ACC112 (cell line): Measurements from ENCODE around the gene SQSTM1.

Experiments
- H2AFZ ChIP-seq: fragments of 200-600 bp; sonication (generic); one replicate; pipeline ENCODE4 v1.6.0; 2017; ENCODE audit warnings: antibody characterized with exemption, low read length; ENCODE audit not compliant: unreplicated experiment
- H3K27ac ChIP-seq: fragments of 200-600 bp; sonication (generic); 2 replicates; pipeline ENCODE4 v1.5.1; 2014; ENCODE audit warnings: low read depth, mild to moderate bottlenecking, antibody characterized with exemption, low read length, moderate library complexity
- H3K27me3 ChIP-seq: fragments of 200-600 bp; sonication (generic); 2 replicates; pipeline ENCODE4 v1.6.1; 2014; ENCODE audit warnings: mild to moderate bottlenecking, antibody characterized with exemption, low read length, moderate library complexity, mixed read lengths; ENCODE audit not compliant: insufficient read depth
- H3K36me3 ChIP-seq: fragments of 200-600 bp; sonication (generic); 2 replicates; pipeline ENCODE4 v1.6.1; 2016; ENCODE audit warnings: mild to moderate bottlenecking, antibody characterized with exemption, low read length, moderate library complexity, mixed read lengths; ENCODE audit not compliant: insufficient read depth
- H3K4me1 ChIP-seq: fragments of 200-600 bp; sonication (generic); one replicate; pipeline ENCODE4 v1.6.1; 2016; ENCODE audit warnings: low read length, mixed read lengths; ENCODE audit not compliant: insufficient read depth, unreplicated experiment, control insufficient read depth
- H3K4me3 ChIP-seq: fragments of 200-600 bp; sonication (generic); 2 replicates; pipeline ENCODE4 v1.5.1; 2014; ENCODE audit warnings: mild to moderate bottlenecking, low read depth, low read length
- H3K79me2 ChIP-seq: fragments of 200-600 bp; sonication (generic); one replicate; pipeline ENCODE4 v1.6.0; 2016; ENCODE audit warnings: low read length; ENCODE audit not compliant: control insufficient read depth, unreplicated experiment, insufficient read depth

The SQSTM1 gene

GRCh38 chr5:179820483-179821297 is at the start of gene SQSTM1:
Gene SQSTM1, plus strand, starts transcription at chr5:179820905. Its CDS starts 32 bp downstream, at chr5:179820937.
- Histone ChIP-seq H2AFZ (no peak within 1 kb of the TSS), H3K4me1 (peaks cover 58% of the 10 kb centered on the region), H3K27me3 (no peaks in the 10 kb centered on the region), H3K27ac (peak within 1 kb of the TSS; percentile 97), H3K36me3 (peaks cover 41% of the 10 kb centered on the region), H3K79me2 (peaks cover 55% of the 10 kb centered on the region), H3K4me3 (peak within 1 kb of the TSS; percentile 83)

GRCh38 chr5:179771311-179771895 is 49.3 kb upstream of the SQSTM1 start:
- Histone ChIP-seq H3K27ac (no peak overlapping the region), H3K4me1 (peaks cover 6% of the 10 kb centered on the region), H2AFZ (no peak overlapping the region), H3K4me3 (no peak overlapping the region), H3K79me2 (peaks cover 23% of the 10 kb centered on the region), H3K27me3 (no peaks in the 10 kb centered on the region), H3K36me3 (peaks cover 32% of the 10 kb centered on the region; the same call in 1 of the 2 replicates)

- H3K36me3 ChIP-seq: peaks cover 34% of the 10 kb centered on the region; the same call in 1 of the 2 replicates
- H3K27ac ChIP-seq: no peak overlapping the region
- peaks cover 14% of the 10 kb centered on the region for H3K79me2 ChIP-seq
- no peaks in the 10 kb centered on the region for H3K27me3 ChIP-seq
- no peaks in the 10 kb centered on the region for H3K4me1 ChIP-seq
- no peak overlapping the region for H3K4me3 ChIP-seq
- no peak overlapping the region for H2AFZ ChIP-seq
Observed at GRCh38 chr5:179772351-179772750, 48.4 kb upstream of the SQSTM1 start.

GRCh38 chr5:179773686-179774040 is 47.0 kb upstream of the SQSTM1 start:
- H2AFZ ChIP-seq: no peak overlapping the region
- H3K4me1 ChIP-seq: no peaks in the 10 kb centered on the region
- no peaks in the 10 kb centered on the region for H3K27me3 ChIP-seq
- H3K27ac ChIP-seq: no peak overlapping the region
- peaks cover 7% of the 10 kb centered on the region for H3K79me2 ChIP-seq
- H3K36me3 ChIP-seq: peaks cover 38% of the 10 kb centered on the region; the same call in 1 of the 2 replicates
- no peak overlapping the region for H3K4me3 ChIP-seq

- Histone ChIP-seq H3K4me1 (no peaks in the 10 kb centered on the region), H3K4me3 (no peak overlapping the region), H2AFZ (no peak overlapping the region), H3K36me3 (peaks cover 38% of the 10 kb centered on the region; the same call in 1 of the 2 replicates), H3K27ac (no peak overlapping the region), H3K27me3 (no peaks in the 10 kb centered on the region), H3K79me2 (no peaks in the 10 kb centered on the region)
Observed at GRCh38 chr5:179774442-179774841, 46.3 kb upstream of the SQSTM1 start.

GRCh38 chr5:179776411-179776938 is 44.2 kb upstream of the SQSTM1 start:
- H2AFZ ChIP-seq: no peak overlapping the region
- H3K36me3 ChIP-seq: peaks cover 26% of the 10 kb centered on the region; the same call in 1 of the 2 replicates

GRCh38 chr5:179777456-179777855 is 43.2 kb upstream of the SQSTM1 start:
- H3K4me3 ChIP-seq: no peak overlapping the region
- no peaks in the 10 kb centered on the region for H3K79me2 ChIP-seq
- H2AFZ ChIP-seq: no peak overlapping the region
- H3K36me3 ChIP-seq: peaks cover 18% of the 10 kb centered on the region; the same call in 1 of the 2 replicates
- H3K27ac ChIP-seq: no peak overlapping the region
- H3K27me3 ChIP-seq: no peaks in the 10 kb centered on the region
- no peaks in the 10 kb centered on the region for H3K4me1 ChIP-seq

More at GRCh38 chr5:179776411-179776938, 44.2 kb upstream of the SQSTM1 start:
- Histone ChIP-seq H3K27me3 (no peaks in the 10 kb centered on the region), H3K4me1 (no peaks in the 10 kb centered on the region), H3K4me3 (no peak overlapping the region), H3K27ac (no peak overlapping the region), H3K79me2 (no peaks in the 10 kb centered on the region)

- Histone ChIP-seq H3K27me3 (no peaks in the 10 kb centered on the region), H2AFZ (no peak overlapping the region), H3K4me3 (no peak overlapping the region), H3K27ac (no peak overlapping the region), H3K36me3 (peaks cover 18% of the 10 kb centered on the region; the same call in 1 of the 2 replicates), H3K4me1 (no peaks in the 10 kb centered on the region), H3K79me2 (no peaks in the 10 kb centered on the region)
Observed at GRCh38 chr5:179777909-179778308, 42.8 kb upstream of the SQSTM1 start.

GRCh38 chr5:179778591-179778990 is 42.1 kb upstream of the SQSTM1 start:
- H3K4me1 ChIP-seq: no peaks in the 10 kb centered on the region
- H3K4me3 ChIP-seq: no peak overlapping the region
- H3K36me3 ChIP-seq: peaks cover 18% of the 10 kb centered on the region; the same call in 1 of the 2 replicates
- no peaks in the 10 kb centered on the region for H3K27me3 ChIP-seq
- H2AFZ ChIP-seq: no peak overlapping the region
- H3K79me2 ChIP-seq: no peaks in the 10 kb centered on the region
- no peak overlapping the region for H3K27ac ChIP-seq

GRCh38 chr5:179779826-179780225 is 40.9 kb upstream of the SQSTM1 start:
- Histone ChIP-seq H3K4me3 (no peak overlapping the region), H3K27ac (no peak overlapping the region), H3K36me3 (peaks cover 13% of the 10 kb centered on the region; the same call in 1 of the 2 replicates), H3K4me1 (no peaks in the 10 kb centered on the region), H3K79me2 (no peaks in the 10 kb centered on the region), H3K27me3 (no peaks in the 10 kb centered on the region), H2AFZ (no peak overlapping the region)
